ENCODE measurements around the gene RAB20. TPM values are rescaled to one million over a fixed set of nuclear protein-coding genes. Genes with fewer than 3 reads are reported as not detected.
"Not testable (repeated sequence)": the region's sequence is repeated elsewhere in the genome, so short reads cannot be mapped to it uniquely, and the experiment has no call there.

RAB20 gene
- total RNA-seq, 1 experiment from 2014 or later, result 7.9 TPM

- ATAC-seq; H3K27ac ChIP-seq (ENCODE audit: low read length); BruUV-seq (replicated peaks); H3K4me1 ChIP-seq (ENCODE audit: control insufficient read depth, insufficient read depth, low read length); H3K27me3 ChIP-seq (ENCODE audit: control insufficient read depth, insufficient read depth, low read length); DNase-seq (ENCODE audit: low read depth, low spot score); CTCF ChIA-PET; H3K36me3 ChIP-seq (ENCODE audit: control insufficient read depth, insufficient read depth, low read length); intact Hi-C loops (cut with micrococcal nuclease; ENCODE audit: unreplicated experiment); in situ Hi-C loops (cut with HindIII; ENCODE audit: low pct_unique_long_range_greater_than_20kb, low sequenced_read_pairs); H3K9me3 ChIP-seq (ENCODE audit: control insufficient read depth, insufficient read depth, low read depth, low read length); H3K4me3 ChIP-seq (ENCODE audit: low read depth in 2 of 2, low read length in 2 of 2): not testable (repeated sequence)
- POLR2A ChIA-PET, result interaction anchor here (0.6 kb wide), 1 partner anchor 8 kb away, joined by 3 read pairs; no protein-coding TSS in a partner anchor
These were observed 8.4 kb upstream of the RAB20 start for GRCh38 chr13:110569962-110570361.

DNA sequence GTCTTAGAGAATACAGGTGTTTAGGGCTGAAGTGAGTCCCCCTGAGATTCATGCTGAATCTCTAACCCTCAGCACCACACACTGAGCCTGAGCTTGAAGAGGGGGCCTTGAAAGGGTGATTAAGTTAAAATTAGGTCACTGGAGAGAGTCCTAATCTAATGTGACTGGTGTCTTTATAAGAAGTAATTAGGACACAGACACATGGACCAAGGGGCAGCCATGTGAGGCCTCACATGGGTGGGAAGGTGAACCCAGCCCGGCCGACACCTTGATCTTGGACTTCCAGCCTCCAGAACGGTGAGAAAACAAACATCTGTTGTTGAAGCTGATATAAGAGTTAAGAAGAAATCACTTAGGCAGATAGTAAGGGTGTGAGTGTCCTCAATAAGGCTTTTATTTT, 7.1 kb upstream of the RAB20 start:
- in situ Hi-C loops (cut with HindIII; ENCODE audit: low pct_unique_long_range_greater_than_20kb, low sequenced_read_pairs) (no loop called here), intact Hi-C loops (cut with micrococcal nuclease; ENCODE audit: unreplicated experiment) (no loop called here)
- no peak overlapping the region for H3K4me3 ChIP-seq (ENCODE audit: low read depth in 2 of 2, low read length in 2 of 2)
- H3K27me3 ChIP-seq (ENCODE audit: control insufficient read depth, insufficient read depth, low read length), result no peaks in the 10 kb centered on the region
- TF ChIP-seq SIN3A (IDR thresholded peaks at IDR 0.05; ENCODE audit: borderline replicate concordance, insufficient read depth, low read depth, low read length), result no peak
- TF ChIP-seq REST (IDR thresholded peaks at IDR 0.05; ENCODE audit: insufficient read depth in 1 of 2, low read depth in 2 of 2, low read length in 1 of 2), result no peak
- TF ChIP-seq CTCF (IDR thresholded peaks at IDR 0.05), result no peak
- no peak for TF ChIP-seq TCF7L2 (IDR thresholded peaks at IDR 0.05; ENCODE audit: low read depth, low read length)
- no peak for TF ChIP-seq POLR2AphosphoS5 (IDR thresholded peaks at IDR 0.05; ENCODE audit: low read depth, low read length)
- CTCF ChIA-PET, result no interaction called here
- no peak for ATAC-seq
- H3K9me3 ChIP-seq (ENCODE audit: control insufficient read depth, insufficient read depth, low read depth, low read length), result no peaks in the 10 kb centered on the region
- POLR2A ChIA-PET, result no interaction called here
- no peaks in the 10 kb centered on the region for H3K36me3 ChIP-seq (ENCODE audit: control insufficient read depth, insufficient read depth, low read length)
- no peak for DNase-seq (ENCODE audit: low read depth, low spot score)
- BruUV-seq (replicated peaks), result no TSS peak
- no peaks in the 10 kb centered on the region; the same call in 1 of the 2 replicates for H3K4me1 ChIP-seq (ENCODE audit: control insufficient read depth, insufficient read depth, low read length)
- H3K27ac ChIP-seq (ENCODE audit: low read length), result no peak overlapping the region

DNA sequence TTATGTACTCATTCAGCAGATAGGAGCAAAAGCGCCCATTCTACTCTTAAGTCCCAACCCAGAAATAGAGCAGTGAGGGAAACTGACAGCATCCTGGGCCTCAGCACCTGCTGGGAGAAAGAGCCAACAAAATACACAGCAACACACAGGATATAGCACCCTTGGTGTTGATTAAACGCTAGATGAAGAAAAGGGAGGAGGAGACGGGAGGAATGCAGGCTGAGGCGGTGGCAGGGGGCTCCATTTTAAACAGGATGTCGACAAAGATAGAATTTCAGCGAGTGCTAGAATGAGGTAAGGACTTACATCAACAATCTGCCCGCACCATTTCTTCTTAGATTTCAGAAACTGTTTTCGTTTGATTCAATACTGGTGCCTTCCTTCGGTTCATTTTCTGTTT, 4.6 kb upstream of the RAB20 start:
- no peak for ATAC-seq
- no TSS peak for BruUV-seq (replicated peaks)
- CTCF ChIA-PET, result no interaction called here

More for the DNA sequence above, 4.6 kb upstream of the RAB20 start:
- no peak for TF ChIP-seq SIN3A (IDR thresholded peaks at IDR 0.05; ENCODE audit: borderline replicate concordance, insufficient read depth, low read depth, low read length)
- TF ChIP-seq REST (IDR thresholded peaks at IDR 0.05; ENCODE audit: insufficient read depth in 1 of 2, low read depth in 2 of 2, low read length in 1 of 2), result no peak
- no peak for TF ChIP-seq TCF7L2 (IDR thresholded peaks at IDR 0.05; ENCODE audit: low read depth, low read length)
- TF ChIP-seq POLR2AphosphoS5 (IDR thresholded peaks at IDR 0.05; ENCODE audit: low read depth, low read length), result no peak
- no peak for TF ChIP-seq CTCF (IDR thresholded peaks at IDR 0.05)
- Histone ChIP-seq H3K36me3 (ENCODE audit: control insufficient read depth, insufficient read depth, low read length) (no peaks in the 10 kb centered on the region; the same call in 1 of the 2 replicates), H3K27me3 (ENCODE audit: control insufficient read depth, insufficient read depth, low read length) (no peaks in the 10 kb centered on the region), H3K27ac (ENCODE audit: low read length) (no peak overlapping the region), H3K4me1 (ENCODE audit: control insufficient read depth, insufficient read depth, low read length) (no peaks in the 10 kb centered on the region; the same call in 1 of the 2 replicates), H3K9me3 (ENCODE audit: control insufficient read depth, insufficient read depth, low read depth, low read length) (no peaks in the 10 kb centered on the region), H3K4me3 (ENCODE audit: low read depth in 2 of 2, low read length in 2 of 2) (no peak overlapping the region)
- POLR2A ChIA-PET, result no interaction called here
- DNase-seq (ENCODE audit: low read depth, low spot score), result no peak
- in situ Hi-C loops (cut with HindIII; ENCODE audit: low pct_unique_long_range_greater_than_20kb, low sequenced_read_pairs) (no loop called here), intact Hi-C loops (cut with micrococcal nuclease; ENCODE audit: unreplicated experiment) (no loop called here)
